Measurements from ENCODE around the gene GPR4.

GRCh38 chr19:45576682-45577081 lies 25.3 kb downstream of the GPR4 start:
- no peak for TF ChIP-seq GATA3 (IDR thresholded peaks at IDR 0.05; ENCODE audit: low read depth, low read length)
- no peak for TF ChIP-seq GATA2 (IDR thresholded peaks at IDR 0.05; ENCODE audit: low read depth, low read length)

Measured in SH-SY5Y (cell line).